SK-N-SH (cell line): ENCODE results near the gene PROSER3. TPM values are rescaled to one million over a fixed set of nuclear protein-coding genes. Genes with fewer than 3 reads are reported as not detected.

Experiments
- CTCF ChIA-PET: fragments of 300-600, 350-600 bp; formaldehyde crosslinking; extraction: SDS; loops from one replicate; lab custom pipeline; 2021; lab: Yijun Ruan, JAX
- POLR2A ChIA-PET: fragments of 350-600 bp; sonication (Branson Sonifier 250); formaldehyde crosslinking; extraction: SDS; loops from one replicate; lab custom pipeline; 2020; ENCODE audit warnings: antibody characterized with exemption, inconsistent platforms; lab: Yijun Ruan, JAX
- DNase-seq: peaks from one replicate; pipeline ENCODE4 v3.0.0; 2012
- H2AFZ ChIP-seq: fragments of 200-600 bp; sonication (generic); 2 replicates; pipeline ENCODE4 v1.8.1; 2016; ENCODE audit warnings: antibody characterized with exemption, mild to moderate bottlenecking, low read depth
- H3F3A ChIP-seq: fragments of 200-600 bp; sonication (generic); replicated peaks from 2 replicates; pipeline ENCODE3; 2016; ENCODE audit warnings: antibody characterized with exemption, mild to moderate bottlenecking; ENCODE audit not compliant: insufficient read depth
- H3K27ac ChIP-seq, 2 experiments: fragments of 200-500 bp in 1 of 2; fragments of 200-600 bp in 1 of 2; sonication (Bioruptor generic) in 1 of 2; sonication (generic), shearing (Covaris generic) in 1 of 2; 2 replicates each; pipeline versions ENCODE4 v1.5.1 to v1.6.1; 2014 to 2016; ENCODE audit warnings: low read depth in 2 of 2, inconsistent platforms in 1 of 2, low read length in 1 of 2, mild to moderate bottlenecking in 1 of 2, mixed read lengths in 1 of 2
- H3K27me3 ChIP-seq: fragments of 200-600 bp; sonication (generic), shearing (Covaris generic); 2 replicates; pipeline ENCODE4 v1.6.1; 2016; ENCODE audit warnings: mixed run types; ENCODE audit not compliant: insufficient read depth
- H3K36me3 ChIP-seq, 2 experiments: fragments of 200-500 bp in 1 of 2; fragments of 200-600 bp in 1 of 2; sonication (Bioruptor generic) in 1 of 2; sonication (generic) in 1 of 2; replicated peaks in 1 of 2; 2 replicates each; pipeline versions ENCODE3 to v1.5.1; 2014 to 2016; ENCODE audit warnings: low read length in 1 of 2, mild to moderate bottlenecking in 1 of 2; ENCODE audit not compliant: insufficient read depth in 2 of 2, control insufficient read depth in 1 of 2
- H3K4me1 ChIP-seq, 2 experiments: fragments of 200-500 bp in 1 of 2; fragments of 200-600 bp in 1 of 2; sonication (Bioruptor generic) in 1 of 2; sonication (generic), shearing (Covaris generic) in 1 of 2; 2 replicates each; pipeline versions ENCODE4 v1.5.1 to v1.6.1; 2014 to 2016; ENCODE audit warnings: low read depth in 1 of 2, low read length in 1 of 2, mixed run types in 1 of 2; ENCODE audit not compliant: insufficient read depth in 2 of 2, control insufficient read depth in 1 of 2
- H3K4me2 ChIP-seq: fragments of 200-600 bp; sonication (generic), shearing (Covaris generic); 2 replicates; pipeline ENCODE4 v1.6.1; 2017; ENCODE audit warnings: mixed run types
- H3K4me3 ChIP-seq, 2 experiments: fragments of 200-500 bp in 1 of 2; fragments of 200-600 bp in 1 of 2; sonication (Bioruptor generic) in 1 of 2; sonication (generic), shearing (Covaris generic) in 1 of 2; 2 replicates each; pipeline versions ENCODE4 v1.5.1 to v1.8.1; 2014 to 2016; ENCODE audit warnings: low read depth in 2 of 2, inconsistent platforms in 1 of 2, low read length in 1 of 2, mild to moderate bottlenecking in 1 of 2, mixed read lengths in 1 of 2, moderate library complexity in 1 of 2
- H3K79me2 ChIP-seq: fragments of 200-600 bp; sonication (generic); 2 replicates; pipeline ENCODE4 v1.8.1; 2017; ENCODE audit warnings: mild to moderate bottlenecking; ENCODE audit not compliant: insufficient read depth
- H3K9ac ChIP-seq: fragments of 200-600 bp; sonication (generic); 2 replicates; pipeline ENCODE4 v1.6.1; 2017; ENCODE audit warnings: mixed run types
- H3K9me2 ChIP-seq: fragments of 200-600 bp; sonication (generic); 2 replicates; pipeline ENCODE4 v1.6.1; 2017; ENCODE audit warnings: mixed run types
- H3K9me3 ChIP-seq: fragments of 200-600 bp; sonication (generic); 2 replicates; pipeline ENCODE4 v1.6.1; 2017; ENCODE audit warnings: mixed run types, mild to moderate bottlenecking, moderate library complexity
- H4K20me1 ChIP-seq: fragments of 200-600 bp; sonication (generic); 2 replicates; pipeline ENCODE4 v1.6.1; 2017; ENCODE audit warnings: mild to moderate bottlenecking, mixed run types; ENCODE audit not compliant: insufficient read depth
- CHD2 ChIP-seq: fragments of 150-350 bp; IDR thresholded peaks from 2 replicates; pipeline ENCODE4 v1.6.1; 2018; ENCODE audit warnings: low read length; ENCODE audit not compliant: partially characterized antibody
- CTCF ChIP-seq: fragments of 200-600 bp; sonication (generic); IDR thresholded peaks from 2 replicates; pipeline ENCODE4 v1.6.1; 2017; ENCODE audit warnings: antibody characterized with exemption, mild to moderate bottlenecking, moderate library complexity
- ELF1 ChIP-seq: IDR thresholded peaks from 2 replicates; pipeline ENCODE4 v1.4.0; 2012
- EZH2phosphoT487 ChIP-seq: fragments of 200-600 bp; sonication (generic); IDR thresholded peaks from 2 replicates; pipeline ENCODE4 v1.6.1; 2017; ENCODE audit warnings: low read depth, mixed run types, mild to moderate bottlenecking, antibody characterized with exemption, moderate library complexity, borderline replicate concordance
- MEF2A ChIP-seq: IDR thresholded peaks from 2 replicates; pipeline ENCODE4 v1.4.0; 2012; ENCODE audit warnings: low read depth, borderline replicate concordance
- NFIC ChIP-seq: IDR thresholded peaks from 2 replicates; pipeline ENCODE4 v1.4.0; 2012; ENCODE audit warnings: borderline replicate concordance
- NRF1 ChIP-seq: IDR thresholded peaks from 2 replicates; pipeline ENCODE4 v1.6.1; 2012; ENCODE audit warnings: low read depth, mild to moderate bottlenecking, low read length
- POLR2AphosphoS5 ChIP-seq: IDR thresholded peaks from 2 replicates; pipeline ENCODE4 v1.6.1; 2012; ENCODE audit warnings: low read depth, low read length
- SMC3 ChIP-seq: IDR thresholded peaks from 2 replicates; pipeline ENCODE4 v1.6.1; 2012; ENCODE audit warnings: low read depth, low read length, improper control_type of control experiment
- TCF12 ChIP-seq: IDR thresholded peaks from 2 replicates; pipeline ENCODE4 v1.4.0; 2012
- USF1 ChIP-seq: IDR thresholded peaks from 2 replicates; pipeline ENCODE4 v1.4.0; 2012; ENCODE audit warnings: low read depth, borderline replicate concordance
- WGBS: methylation state at CpG from one replicate; pipeline ENCODE4 v1.1.6; 2017; ENCODE audit warnings: low lambda C conversion rate; 5-methylcytosine and 5-hydroxymethylcytosine counted together
- polyA plus RNA-seq, 3 experiments: library from polyadenylated mRNA; depleted of rRNA; stranded (reverse); fragments of >200 nt; gene quantifications; 2 replicates each; pipeline ENCODE4 v1.2.3, GENCODE V29; 2012
- TF ChIP-seq, protein P1 (sequence below): IDR thresholded peaks from 2 replicates; pipeline ENCODE4 v1.4.0; 2012; ENCODE audit warnings: low read depth, borderline replicate concordance
- TF ChIP-seq, protein P2 (sequence below): fragments of 150-350 bp; IDR thresholded peaks from 2 replicates; pipeline ENCODE4 v1.6.1; 2016; ENCODE audit warnings: mild to moderate bottlenecking, low read depth, low read length

Gene PROSER3
- polyA plus RNA-seq, 1 of the 3 experiments (the other 2 are of a cell fraction) = 12.5 TPM

- H3K27ac ChIP-seq = no peak overlapping the region
- POLR2A ChIA-PET = no interaction called here
These were observed 49.6 kb upstream of the PROSER3 start for GRCh38 chr19:35708391-35708790.

More at GRCh38 chr19:35708391-35708790, 49.6 kb upstream of the PROSER3 start:
- H3K79me2 ChIP-seq = no peaks in the 10 kb centered on the region
- no peaks in the 10 kb centered on the region for H3K9me3 ChIP-seq
- no peaks in the 10 kb centered on the region for H3K4me1 ChIP-seq
- H3K9ac ChIP-seq = no peak overlapping the region
- CTCF ChIA-PET = interaction anchor here (1.8 kb wide), 1 partner anchor 15 kb away, joined by 6 read pairs; no protein-coding TSS in a partner anchor
- no peaks in the 10 kb centered on the region for H3K9me2 ChIP-seq
- no peak overlapping the region for H3K4me3 ChIP-seq
- H3K27me3 ChIP-seq = no peaks in the 10 kb centered on the region
- TF ChIP-seq, protein P1, sequence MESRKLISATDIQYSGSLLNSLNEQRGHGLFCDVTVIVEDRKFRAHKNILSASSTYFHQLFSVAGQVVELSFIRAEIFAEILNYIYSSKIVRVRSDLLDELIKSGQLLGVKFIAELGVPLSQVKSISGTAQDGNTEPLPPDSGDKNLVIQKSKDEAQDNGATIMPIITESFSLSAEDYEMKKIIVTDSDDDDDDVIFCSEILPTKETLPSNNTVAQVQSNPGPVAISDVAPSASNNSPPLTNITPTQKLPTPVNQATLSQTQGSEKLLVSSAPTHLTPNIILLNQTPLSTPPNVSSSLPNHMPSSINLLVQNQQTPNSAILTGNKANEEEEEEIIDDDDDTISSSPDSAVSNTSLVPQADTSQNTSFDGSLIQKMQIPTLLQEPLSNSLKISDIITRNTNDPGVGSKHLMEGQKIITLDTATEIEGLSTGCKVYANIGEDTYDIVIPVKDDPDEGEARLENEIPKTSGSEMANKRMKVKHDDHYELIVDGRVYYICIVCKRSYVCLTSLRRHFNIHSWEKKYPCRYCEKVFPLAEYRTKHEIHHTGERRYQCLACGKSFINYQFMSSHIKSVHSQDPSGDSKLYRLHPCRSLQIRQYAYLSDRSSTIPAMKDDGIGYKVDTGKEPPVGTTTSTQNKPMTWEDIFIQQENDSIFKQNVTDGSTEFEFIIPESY = no peak
- no peak for TF ChIP-seq CTCF
- no peak for TF ChIP-seq ELF1
- no peak for TF ChIP-seq CHD2
- TF ChIP-seq EZH2phosphoT487 = no peak
- TF ChIP-seq MEF2A = no peak
- no peak for TF ChIP-seq NRF1
- TF ChIP-seq, protein P2, sequence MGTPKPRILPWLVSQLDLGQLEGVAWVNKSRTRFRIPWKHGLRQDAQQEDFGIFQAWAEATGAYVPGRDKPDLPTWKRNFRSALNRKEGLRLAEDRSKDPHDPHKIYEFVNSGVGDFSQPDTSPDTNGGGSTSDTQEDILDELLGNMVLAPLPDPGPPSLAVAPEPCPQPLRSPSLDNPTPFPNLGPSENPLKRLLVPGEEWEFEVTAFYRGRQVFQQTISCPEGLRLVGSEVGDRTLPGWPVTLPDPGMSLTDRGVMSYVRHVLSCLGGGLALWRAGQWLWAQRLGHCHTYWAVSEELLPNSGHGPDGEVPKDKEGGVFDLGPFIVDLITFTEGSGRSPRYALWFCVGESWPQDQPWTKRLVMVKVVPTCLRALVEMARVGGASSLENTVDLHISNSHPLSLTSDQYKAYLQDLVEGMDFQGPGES = no peak
- TF ChIP-seq POLR2AphosphoS5 = no peak
- TF ChIP-seq TCF12 = no peak
- TF ChIP-seq SMC3 = no peak
- no peak for TF ChIP-seq NFIC
- no peak for TF ChIP-seq USF1
- WGBS = 45% methylated on average over 1 of the region's 1 CpG
- H4K20me1 ChIP-seq = no peaks in the 10 kb centered on the region
- no peaks in the 10 kb centered on the region for H3K36me3 ChIP-seq
- no peaks in the 10 kb centered on the region for H3F3A ChIP-seq
- no peak overlapping the region for H2AFZ ChIP-seq
- DNase-seq = no peak
- H3K4me2 ChIP-seq = no peak overlapping the region
